ENCODE data around the gene RAB7A.
"Not testable (repeated sequence)": the region's sequence is repeated elsewhere in the genome, so short reads cannot be mapped to it uniquely, and the experiment has no call there.

The RAB7A gene

GRCh38 chr3:128824132-128824850, 98.3 kb downstream of the RAB7A start:
- no peak for DNase-seq

DNA sequence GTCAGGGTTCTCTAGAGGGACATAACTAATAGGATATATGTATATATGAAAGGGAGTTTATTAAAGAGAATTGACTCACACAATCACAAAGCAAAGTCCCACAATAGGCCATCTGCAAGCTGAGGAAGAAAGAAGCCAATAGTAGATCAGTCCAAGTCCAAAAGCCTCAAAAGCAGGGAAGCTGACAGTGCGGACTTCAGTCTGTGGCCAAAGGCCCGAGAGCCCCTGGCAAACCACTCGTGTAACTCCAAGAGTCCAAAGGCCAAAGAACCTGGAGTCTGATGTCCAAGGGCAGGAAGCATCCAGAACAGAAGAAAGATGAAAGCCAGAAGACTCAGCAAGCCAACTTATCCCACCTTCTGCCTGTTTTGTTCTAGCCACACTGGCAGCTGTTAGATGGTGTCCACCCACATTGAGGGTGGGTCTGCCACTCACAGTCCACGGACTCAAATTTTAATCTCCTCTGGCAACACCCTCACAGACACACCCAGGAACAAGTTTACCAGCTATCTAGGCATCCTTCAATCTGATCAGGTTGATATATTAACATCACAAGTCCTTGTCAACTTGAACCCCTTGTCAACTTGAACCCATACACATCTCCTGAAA, 99.2 kb downstream of the RAB7A start:
- DNase-seq = no peak

- not testable (repeated sequence) for DNase-seq
Observed at GRCh38 chr3:128829087-128829486, 103.1 kb downstream of the RAB7A start.

- not testable (repeated sequence) for DNase-seq
Observed at GRCh38 chr3:128829925-128830625, 104.1 kb downstream of the RAB7A start.

GRCh38 chr3:128830762-128831161, 104.8 kb downstream of the RAB7A start:
- DNase-seq = not testable (repeated sequence)

DNA sequence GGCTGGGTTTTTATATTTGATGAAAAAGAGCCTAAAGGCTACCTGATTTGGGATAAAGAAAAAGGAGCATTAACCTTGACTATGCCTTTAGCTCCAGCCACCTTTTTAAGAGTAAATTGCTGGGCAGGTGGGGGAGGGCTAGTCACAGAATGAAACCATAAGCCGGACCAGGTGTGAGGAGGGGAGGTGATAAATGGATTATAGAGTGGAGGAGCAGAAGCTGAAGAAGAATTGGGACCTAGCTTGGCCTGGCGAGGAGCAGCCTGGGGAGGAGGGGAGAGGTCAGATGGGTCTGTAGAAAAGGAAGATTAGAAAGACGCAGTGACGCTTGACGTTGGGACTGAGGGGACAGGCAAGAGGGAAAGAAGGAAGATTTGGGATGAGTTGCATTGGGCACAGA, 107.0 kb downstream of the RAB7A start:
- not testable (repeated sequence) for DNase-seq

DNA sequence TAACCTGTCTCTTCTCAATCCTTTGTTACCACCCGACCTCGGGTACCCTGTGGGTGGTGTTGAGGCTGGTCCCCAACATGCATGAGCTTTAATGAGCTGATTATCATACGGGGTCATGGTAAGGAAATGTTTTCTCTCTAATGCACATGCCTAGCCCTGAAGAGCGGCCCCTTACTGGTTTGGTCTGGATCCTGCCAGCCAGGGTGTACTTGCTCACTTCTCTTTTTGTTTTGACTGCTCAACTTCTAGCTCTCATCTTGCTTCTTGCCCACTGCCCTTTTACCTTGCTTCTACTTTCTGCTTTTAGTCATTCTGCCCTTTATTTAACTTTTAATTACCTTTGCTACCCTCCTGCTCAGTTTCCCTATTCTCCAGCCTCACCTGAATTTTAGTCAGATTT, 109.1 kb downstream of the RAB7A start:
- no peak for DNase-seq

- no peak for DNase-seq
Observed at GRCh38 chr3:128841926-128842920, 116.2 kb downstream of the RAB7A start.

GRCh38 chr3:128844502-128844901, 118.5 kb downstream of the RAB7A start:
- no peak for DNase-seq

DNA sequence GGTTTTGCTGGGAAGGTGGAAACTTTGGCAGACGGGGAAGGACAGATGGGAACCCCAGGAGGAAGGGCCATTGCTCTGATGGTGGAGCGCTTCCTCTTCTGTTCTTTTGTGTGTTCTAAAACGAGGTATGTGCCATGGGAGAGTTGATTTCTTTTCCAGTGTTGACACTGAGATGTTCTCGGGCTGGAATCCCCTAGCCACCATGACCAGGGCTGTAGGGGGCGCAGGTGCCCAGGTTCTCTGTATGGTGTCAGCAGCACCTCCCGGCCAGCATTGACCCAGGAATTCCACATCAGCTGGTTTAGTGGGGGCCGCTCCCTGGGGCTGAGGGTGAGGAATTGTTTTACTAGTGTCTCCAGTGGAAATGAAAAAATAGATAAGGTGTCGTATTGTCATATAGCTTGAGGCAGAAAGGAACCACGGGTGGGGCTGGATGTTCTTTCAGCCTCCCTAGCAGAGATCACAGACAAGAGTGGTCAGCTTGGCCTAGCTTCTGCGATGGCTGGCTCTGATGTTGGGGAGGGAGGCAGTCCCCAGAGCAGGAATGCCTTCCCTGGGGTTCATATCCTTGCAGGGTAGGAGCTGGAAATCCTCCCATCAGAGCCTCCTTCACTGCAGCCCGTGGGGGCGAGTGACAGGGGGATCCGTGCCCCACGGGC, 119.3 kb downstream of the RAB7A start:
- no peak for DNase-seq

DNA sequence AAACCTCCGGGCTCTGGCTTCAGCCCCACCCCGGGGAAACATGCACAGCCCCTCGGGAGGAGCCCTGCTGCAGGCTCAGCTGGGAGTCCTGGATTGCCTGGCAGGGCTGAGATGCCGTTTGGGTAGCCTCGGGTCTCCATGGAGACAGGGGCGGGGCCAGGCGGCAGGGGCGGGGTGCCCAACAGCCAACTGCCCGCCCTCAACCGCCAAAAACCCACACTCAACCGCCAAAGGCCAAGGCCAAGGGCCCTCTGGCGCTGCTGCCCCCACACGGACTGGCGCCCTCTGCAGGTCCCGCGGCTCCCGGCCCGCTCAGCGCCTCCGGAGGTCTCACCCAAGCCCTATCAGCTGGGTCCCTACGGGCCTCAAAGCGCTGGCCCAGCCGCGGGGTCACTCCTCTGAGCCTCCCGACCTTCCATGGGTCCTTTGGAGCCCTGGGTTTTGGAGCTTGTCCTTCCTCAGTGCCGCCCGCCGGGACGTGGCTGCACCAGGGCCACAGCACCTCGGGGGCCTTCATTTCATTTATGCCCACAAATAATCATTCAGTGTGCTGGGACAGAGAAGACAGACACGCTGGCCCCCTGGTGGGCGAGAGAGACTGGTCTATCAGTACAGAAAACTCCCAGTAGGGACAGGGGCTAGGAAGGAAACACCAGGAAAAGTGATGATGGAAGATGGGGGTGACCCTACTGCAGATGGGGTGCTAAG, 119.9 kb downstream of the RAB7A start:
- peak; percentile 92 for DNase-seq

GRCh38 chr3:128846486-128846891, 120.5 kb downstream of the RAB7A start:
- peak; percentile 52 for DNase-seq

DNA sequence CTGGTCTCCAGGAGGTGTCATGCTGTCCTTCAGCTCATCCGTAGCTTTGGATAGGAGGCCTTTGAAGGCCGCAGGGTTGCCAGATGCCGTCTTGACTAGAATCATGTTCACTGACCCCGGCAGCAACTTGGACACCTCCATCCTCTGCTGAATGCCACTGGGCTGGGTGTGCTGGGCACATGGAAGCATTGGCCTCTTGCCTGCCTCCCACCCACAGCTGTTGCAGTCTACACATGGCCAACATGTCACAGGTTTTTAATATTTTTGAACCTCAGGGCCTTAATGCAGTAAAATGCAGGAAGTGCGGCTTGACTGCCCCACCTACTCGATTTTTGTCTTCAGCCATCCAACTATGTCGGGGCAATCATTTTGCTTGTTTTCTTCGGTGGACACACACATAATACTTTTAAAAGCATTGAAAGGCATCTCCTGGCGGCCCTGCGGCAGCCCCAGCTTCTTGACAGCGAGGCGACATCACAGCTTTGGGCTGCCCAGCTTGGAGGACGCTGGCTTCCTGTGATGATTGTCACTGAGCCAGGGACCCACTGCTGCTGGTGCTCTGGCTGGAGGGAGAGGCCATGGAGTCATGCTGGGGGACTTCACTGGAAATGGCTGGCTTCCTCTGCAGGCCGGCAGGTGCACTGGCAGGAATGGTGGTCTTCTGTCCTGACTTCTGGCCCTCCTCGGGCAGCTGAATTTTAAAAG, 121.8 kb downstream of the RAB7A start:
- DNase-seq = no peak

- no peak for DNase-seq
Observed at GRCh38 chr3:128848936-128849335, 123.0 kb downstream of the RAB7A start.

DNA sequence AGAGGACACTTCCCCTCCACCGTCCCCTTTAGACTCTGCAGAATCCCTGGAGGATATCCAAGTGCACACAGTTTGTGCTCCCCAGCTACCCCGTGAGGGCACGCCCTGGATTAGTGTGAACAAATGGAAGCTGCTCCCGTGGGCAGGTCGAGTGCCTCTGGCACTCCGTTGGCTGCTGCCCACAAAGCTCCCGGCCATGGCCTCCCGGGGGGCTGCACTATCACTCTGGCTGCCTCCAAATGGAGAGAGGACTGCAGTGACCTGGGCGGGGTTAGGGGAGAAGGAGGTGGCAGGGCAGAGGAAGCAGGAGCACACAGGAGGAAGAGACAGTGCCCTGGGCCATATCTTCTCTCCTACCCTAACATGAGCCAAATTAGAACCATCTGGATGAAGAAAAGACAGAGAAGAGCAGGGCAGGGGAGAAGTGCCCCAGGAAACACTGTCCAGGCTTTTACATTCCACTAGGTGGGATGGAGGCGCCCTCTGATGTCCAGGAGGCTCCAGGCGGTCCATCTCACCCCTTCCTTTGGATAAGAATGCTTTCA, 124.0 kb downstream of the RAB7A start:
- no peak for DNase-seq

- no peak for DNase-seq
Observed at GRCh38 chr3:128850544-128850943, 124.6 kb downstream of the RAB7A start.

DNA sequence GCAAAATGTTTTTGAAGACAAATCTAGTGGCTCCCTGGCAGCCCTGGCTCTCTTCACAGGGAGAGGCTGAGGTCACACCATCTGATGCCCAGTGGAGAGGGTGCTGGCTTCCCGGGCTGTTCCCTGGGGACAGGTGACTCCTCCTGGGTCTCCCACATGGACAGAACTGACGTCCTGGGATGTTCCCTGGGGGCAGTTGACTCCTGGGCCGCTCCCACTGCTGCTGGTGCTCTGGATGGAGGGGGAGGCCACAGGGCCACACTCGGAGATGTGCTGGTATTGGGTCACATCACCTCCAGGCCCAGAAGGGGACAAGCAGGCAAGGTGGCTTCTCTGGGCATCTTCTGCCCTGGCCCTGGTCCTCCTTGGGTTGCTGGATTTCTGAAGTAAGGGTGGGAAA, 125.6 kb downstream of the RAB7A start:
- no peak for DNase-seq

DNA sequence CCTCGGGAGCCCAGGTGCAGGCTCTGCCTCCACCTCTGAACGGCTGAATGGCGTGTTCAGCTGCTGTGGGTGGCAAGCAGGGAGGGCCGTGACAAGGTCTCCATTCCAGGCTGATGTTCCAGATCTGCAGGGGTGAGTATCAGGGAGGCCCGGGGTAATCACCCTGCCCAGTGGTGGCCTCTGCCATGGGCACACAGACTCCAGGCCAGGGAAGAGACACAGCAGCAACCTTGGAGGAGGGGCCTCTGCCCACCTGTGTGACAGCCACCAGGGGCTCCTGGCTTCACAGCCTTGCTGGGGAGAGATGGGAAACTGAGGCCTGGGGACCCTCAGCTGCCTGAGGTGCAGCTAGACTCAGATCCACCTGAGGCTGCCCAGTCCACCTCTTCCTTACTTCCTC, 127.8 kb downstream of the RAB7A start:
- DNase-seq = no peak

GRCh38 chr3:128854475-128854874, 128.5 kb downstream of the RAB7A start:
- no peak for DNase-seq

DNA sequence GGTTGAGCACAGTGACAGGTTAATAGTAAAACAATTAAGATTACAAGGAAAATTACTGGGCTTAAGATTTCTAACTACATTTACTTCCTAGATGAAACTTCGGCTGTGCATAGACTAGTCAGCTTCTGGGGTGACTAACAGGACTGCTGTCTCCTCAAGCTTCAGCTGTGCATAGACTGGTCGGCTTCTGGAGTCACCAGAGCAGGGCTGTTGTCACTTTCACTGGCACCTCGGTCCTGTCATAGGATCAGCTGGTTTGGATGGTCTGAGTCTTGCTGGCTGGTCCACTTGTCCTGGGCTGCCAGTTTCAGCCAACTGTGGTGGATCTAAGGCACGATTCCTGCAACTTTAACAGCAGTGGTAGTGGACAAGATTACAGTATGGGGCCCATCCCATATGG, 129.6 kb downstream of the RAB7A start:
- no peak for DNase-seq

GRCh38 chr3:128858167-128858566, 132.2 kb downstream of the RAB7A start:
- no peak for DNase-seq

Measured in stimulated activated CD4-positive, alpha-beta T cell treated with anti-CD3 and anti-CD28 coated beads, Interleukin-15, amount 100 ng/mL, for 24 hours (primary cell).